ENCODE results near the gene SIGLEC5.

SIGLEC5 gene

GRCh38 chr19:51586103-51586728 lies 44.0 kb downstream of the SIGLEC5 start:
- no peak for DNase-seq

- DNase-seq, result no peak
These were observed 53.4 kb downstream of the SIGLEC5 start for GRCh38 chr19:51576850-51577249.

GRCh38 chr19:51573331-51573730 lies 56.9 kb downstream of the SIGLEC5 start:
- DNase-seq, result no peak

GRCh38 chr19:51572908-51573307 lies 57.3 kb downstream of the SIGLEC5 start:
- no peak for DNase-seq

- DNase-seq, result no peak
These were observed 57.8 kb downstream of the SIGLEC5 start for GRCh38 chr19:51572410-51572809.

- DNase-seq, result no peak
These were observed 58.6 kb downstream of the SIGLEC5 start for GRCh38 chr19:51571599-51571998.

GRCh38 chr19:51570962-51571575 lies 59.1 kb downstream of the SIGLEC5 start, which contains the start of gene ZNF175:
Gene ZNF175, plus strand, starts transcription at chr19:51571283. Its CDS starts 2,047 bp downstream, at chr19:51573330.
- peak; percentile 90 for DNase-seq

- no peak for DNase-seq
These were observed 61.7 kb downstream of the SIGLEC5 start for GRCh38 chr19:51568456-51568855.

- no peak for DNase-seq
These were observed 62.6 kb downstream of the SIGLEC5 start for GRCh38 chr19:51567583-51567982.

- no peak for DNase-seq
These were observed 63.6 kb downstream of the SIGLEC5 start for GRCh38 chr19:51566489-51567100.

- DNase-seq, result no peak
These were observed 64.6 kb downstream of the SIGLEC5 start for GRCh38 chr19:51565583-51565982.

- no peak for DNase-seq
These were observed 65.4 kb downstream of the SIGLEC5 start for GRCh38 chr19:51564791-51565190.

Data from CD4-positive, alpha-beta T cell treated with Interleukin-4 for 4 hours (primary cell).